ENCODE results near the gene CRYBG2.

- no peak for TF ChIP-seq CTCF (IDR thresholded peaks at IDR 0.05; ENCODE audit: low read length)
- no peak for TF ChIP-seq EZH2 (optimal IDR thresholded peaks at IDR 0.05; ENCODE audit: low read depth, low read length)
- TF ChIP-seq EZH2phosphoT487 (IDR thresholded peaks at IDR 0.05; ENCODE audit: low read length), result no peak
These were observed 79.0 kb downstream of the CRYBG2 start for GRCh38 chr1:26274801-26275425.
